Glutamatergic neuron (in vitro differentiated cells): ENCODE measurements around the gene AKAP11. TPM values are rescaled to one million over a fixed set of nuclear protein-coding genes. Genes with fewer than 3 reads are reported as not detected.
"Not testable (repeated sequence)": the region's sequence is repeated elsewhere in the genome, so short reads cannot be mapped to it uniquely, and the experiment has no call there.

Experiments used
- DNase-seq: peaks from one replicate; pipeline ENCODE4 v3.0.0; 2022
- H3K27ac Mint-ChIP-seq: one replicate; pipeline ENCODE4 v1.8.0; 2020; ENCODE audit warnings: mild to moderate bottlenecking, mixed read lengths, inconsistent platforms; ENCODE audit not compliant: unreplicated experiment
- H3K27me3 Mint-ChIP-seq: one replicate; pipeline ENCODE4 v1.8.0; 2020; ENCODE audit warnings: mild to moderate bottlenecking, moderate library complexity, mixed read lengths, inconsistent platforms; ENCODE audit not compliant: unreplicated experiment
- H3K36me3 Mint-ChIP-seq: one replicate; pipeline ENCODE4 v1.8.0; 2020; ENCODE audit warnings: mild to moderate bottlenecking, mixed read lengths, inconsistent platforms; ENCODE audit not compliant: unreplicated experiment
- H3K4me1 Mint-ChIP-seq: one replicate; pipeline ENCODE4 v1.8.0; 2020; ENCODE audit warnings: mild to moderate bottlenecking, low read depth, mixed read lengths, inconsistent platforms; ENCODE audit not compliant: unreplicated experiment
- H3K4me3 Mint-ChIP-seq: one replicate; pipeline ENCODE4 v1.8.0; 2020; ENCODE audit warnings: mild to moderate bottlenecking, mixed read lengths, inconsistent platforms; ENCODE audit not compliant: unreplicated experiment
- H3K9me3 Mint-ChIP-seq: one replicate; pipeline ENCODE4 v1.8.0; 2020; ENCODE audit warnings: mild to moderate bottlenecking, moderate library complexity, mixed read lengths, inconsistent platforms; ENCODE audit not compliant: unreplicated experiment
- CTCF ChIP-seq: fragments of 200-600 bp; sonication (generic); IDR thresholded peaks from one replicate; pipeline ENCODE4 v1.5.0; 2021; ENCODE audit not compliant: partially characterized antibody, unreplicated experiment
- long read RNA-seq: library from polyadenylated mRNA; unstranded; transcript quantifications from one replicate; pipeline ENCODE4 v2.0.0, GENCODE V29; 2020; ENCODE audit not compliant: unreplicated experiment
- total RNA-seq: library from RNA; stranded (reverse); fragmentation: NEBNext Ultra II Directional; extraction: Animal tissue kit (Norgen Biotek cat#: 25700); gene quantifications from one replicate; pipeline ENCODE4 v1.2.1, GENCODE V29; 2021; ENCODE audit not compliant: unreplicated experiment

AKAP11 gene
- total RNA-seq = 33.2 TPM
- long read RNA-seq, partial matches to known transcripts = 1 of 2 reads
- long read RNA-seq, other reads (novel, unspliced or antisense) = 1 of 2 reads

- H3K36me3 Mint-ChIP-seq = no peaks in the 10 kb centered on the region
- no peaks in the 10 kb centered on the region for H3K9me3 Mint-ChIP-seq
- peaks cover 12% of the 10 kb centered on the region for H3K4me1 Mint-ChIP-seq
- TF ChIP-seq CTCF = no peak
- H3K27me3 Mint-ChIP-seq = peaks cover 8% of the 10 kb centered on the region
- peak within 1 kb of the TSS; percentile 95 for H3K27ac Mint-ChIP-seq
- peak within 1 kb of the TSS; percentile 96 for H3K4me3 Mint-ChIP-seq
- DNase-seq = peak; percentile 74
Measured at GRCh38 chr13:42272115-42272803, at the start of gene AKAP11. TSS of gene AKAP11 (plus strand) at chr13:42272152. CDS start at chr13:42286349, 14,197 bp downstream.

- H3K9me3 Mint-ChIP-seq = peaks cover 1% of the 10 kb centered on the region
- H3K4me1 Mint-ChIP-seq = no peaks in the 10 kb centered on the region
- no peak for DNase-seq
- no peaks in the 10 kb centered on the region for H3K27me3 Mint-ChIP-seq
- no peak for TF ChIP-seq CTCF
- no peak overlapping the region for H3K27ac Mint-ChIP-seq
- no peak overlapping the region for H3K4me3 Mint-ChIP-seq
- no peaks in the 10 kb centered on the region for H3K36me3 Mint-ChIP-seq
Measured at GRCh38 chr13:42223681-42224080, 48.3 kb upstream of the AKAP11 start.

GRCh38 chr13:42225051-42225450 is 46.9 kb upstream of the AKAP11 start:
- Mint-ChIP-seq H3K27ac (no peak overlapping the region), H3K9me3 (peaks cover 1% of the 10 kb centered on the region), H3K4me1 (no peaks in the 10 kb centered on the region), H3K27me3 (no peaks in the 10 kb centered on the region), H3K4me3 (no peak overlapping the region), H3K36me3 (no peaks in the 10 kb centered on the region)
- no peak for DNase-seq
- no peak for TF ChIP-seq CTCF

- H3K9me3 Mint-ChIP-seq, H3K4me3 Mint-ChIP-seq, H3K4me1 Mint-ChIP-seq, H3K27me3 Mint-ChIP-seq, H3K36me3 Mint-ChIP-seq, DNase-seq, H3K27ac Mint-ChIP-seq: not testable (repeated sequence)
Measured at GRCh38 chr13:42226759-42227158, 45.2 kb upstream of the AKAP11 start.

GRCh38 chr13:42228527-42228926 is 43.4 kb upstream of the AKAP11 start:
- peaks cover 1% of the 10 kb centered on the region for H3K9me3 Mint-ChIP-seq
- no peaks in the 10 kb centered on the region for H3K4me1 Mint-ChIP-seq
- no peak for DNase-seq
- TF ChIP-seq CTCF = no peak
- no peak overlapping the region for H3K27ac Mint-ChIP-seq
- H3K36me3 Mint-ChIP-seq = no peaks in the 10 kb centered on the region
- H3K27me3 Mint-ChIP-seq = no peaks in the 10 kb centered on the region
- H3K4me3 Mint-ChIP-seq = no peak overlapping the region
